AG04450 (cell line): ENCODE results near the gene ULBP2. TPM values are rescaled to one million over a fixed set of nuclear protein-coding genes. Genes with fewer than 3 reads are reported as not detected.
"Not testable (repeated sequence)": the region's sequence is repeated elsewhere in the genome, so short reads cannot be mapped to it uniquely, and the experiment has no call there.

Experiments used
- CTCF ChIA-PET: fragments of 300-600, 350-600 bp; formaldehyde crosslinking; extraction: SDS; loops from one replicate; lab custom pipeline; 2022; ENCODE audit warnings: antibody characterized with exemption, inconsistent platforms; lab: Charles Lee
- POLR2A ChIA-PET: fragments of 350-600 bp; formaldehyde crosslinking; extraction: SDS; loops from one replicate; lab custom pipeline; 2021; ENCODE audit warnings: antibody characterized with exemption, inconsistent platforms; lab: Yijun Ruan, JAX
- DNase-seq: peaks from one replicate; pipeline ENCODE4 v3.0.0-alpha.2; 2011; ENCODE audit warnings: low read depth, low spot score
- H3K27ac ChIP-seq: one replicate; pipeline ENCODE4 v1.5.1; 2012; ENCODE audit warnings: low read depth, low read length, control low read depth
- H3K27me3 ChIP-seq: one replicate; pipeline ENCODE4 v1.6.0; 2012; ENCODE audit warnings: low read length; ENCODE audit not compliant: control insufficient read depth, insufficient read depth
- H3K4me3 ChIP-seq: 2 replicates; pipeline ENCODE4 v1.5.1; 2011; ENCODE audit warnings: mild to moderate bottlenecking, low read depth, low read length, control low read depth
- H3K9me3 ChIP-seq: 2 replicates; pipeline ENCODE4 v1.5.1; 2012; ENCODE audit warnings: low read length; ENCODE audit not compliant: control insufficient read depth, insufficient read depth
- CTCF ChIP-seq: IDR thresholded peaks from 2 replicates; pipeline ENCODE4 v1.5.1; 2011; ENCODE audit warnings: low read depth, low read length, control low read depth, inconsistent platforms
- polyA plus RNA-seq: library from polyadenylated mRNA; depleted of rRNA; stranded (reverse); fragments of >200 nt; gene quantifications from 2 replicates; pipeline ENCODE4 v1.2.3, GENCODE V29; 2011

ULBP2 gene
- polyA plus RNA-seq, 1 experiment = 7.9 TPM

- POLR2A ChIA-PET = no interaction called here
- H3K4me3 ChIP-seq = no peak overlapping the region
- peaks cover 6% of the 10 kb centered on the region for H3K27me3 ChIP-seq
- no peak for TF ChIP-seq CTCF
- peaks cover 8% of the 10 kb centered on the region for H3K9me3 ChIP-seq
- no peak for DNase-seq
- H3K27ac ChIP-seq = no peak overlapping the region
- CTCF ChIA-PET = no interaction called here
Measured at GRCh38 chr6:149909701-149910470, 31.9 kb upstream of the ULBP2 start.

- TF ChIP-seq CTCF = no peak
- CTCF ChIA-PET = no interaction called here
- POLR2A ChIA-PET = no interaction called here
- Histone ChIP-seq H3K4me3 (no peak overlapping the region), H3K9me3 (peaks cover 8% of the 10 kb centered on the region), H3K27me3 (peaks cover 6% of the 10 kb centered on the region), H3K27ac (no peak overlapping the region)
- DNase-seq = no peak
Measured at GRCh38 chr6:149910721-149911151, 31.1 kb upstream of the ULBP2 start.

- H3K27me3 ChIP-seq, DNase-seq, H3K9me3 ChIP-seq, H3K27ac ChIP-seq, POLR2A ChIA-PET, H3K4me3 ChIP-seq: not testable (repeated sequence)
- CTCF ChIA-PET = interaction anchor here (1.0 kb wide), 1 partner anchor 47 kb away, joined by 3 read pairs; no protein-coding TSS in a partner anchor
Measured at GRCh38 chr6:149912680-149913079, 29.1 kb upstream of the ULBP2 start.

- no peak overlapping the region for H3K27ac ChIP-seq
- no peak for DNase-seq
- H3K4me3 ChIP-seq = no peak overlapping the region
- CTCF ChIA-PET = no interaction called here
- POLR2A ChIA-PET = no interaction called here
- H3K27me3 ChIP-seq = peaks cover 3% of the 10 kb centered on the region
- peaks cover 8% of the 10 kb centered on the region for H3K9me3 ChIP-seq
- TF ChIP-seq CTCF = no peak
Measured at GRCh38 chr6:149913085-149913484, 28.7 kb upstream of the ULBP2 start.

GRCh38 chr6:149913540-149914240, 28.1 kb upstream of the ULBP2 start:
- Histone ChIP-seq H3K27ac (no peak overlapping the region), H3K27me3 (peaks cover 3% of the 10 kb centered on the region), H3K9me3 (peaks cover 4% of the 10 kb centered on the region; the same call in 1 of the 2 replicates), H3K4me3 (no peak overlapping the region)
- no peak for TF ChIP-seq CTCF
- no peak for DNase-seq
- POLR2A ChIA-PET = no interaction called here
- CTCF ChIA-PET = no interaction called here
